HG02642 (cell line): Measurements from ENCODE around the gene FGF3.

Experiments used
- ATAC-seq: cut with Tn5 transposase; IDR thresholded peaks from one replicate; pipeline ENCODE4 v1.9.1; 2021; ENCODE audit warnings: mild to moderate bottlenecking; ENCODE audit not compliant: unreplicated experiment, poor library complexity

Gene FGF3

GRCh38 chr11:69818603-69819441 is at the start of gene FGF3:
Gene FGF3 (minus strand): TSS chr11:69819416. CDS start chr11:69818933, 483 bp downstream.
- no peak for ATAC-seq

GRCh38 chr11:69868871-69869270 is 49.7 kb upstream of the FGF3 start:
- no peak for ATAC-seq

- ATAC-seq = no peak
Observed at GRCh38 chr11:69868006-69868810, 49.0 kb upstream of the FGF3 start.

- no peak for ATAC-seq
Observed at GRCh38 chr11:69867076-69868005, 48.1 kb upstream of the FGF3 start.

- ATAC-seq = no peak
Observed at GRCh38 chr11:69866648-69867047, 47.4 kb upstream of the FGF3 start.

- ATAC-seq = no peak
Observed at GRCh38 chr11:69865707-69866106, 46.5 kb upstream of the FGF3 start.

GRCh38 chr11:69864686-69865661 is 45.8 kb upstream of the FGF3 start:
- no peak for ATAC-seq

- no peak for ATAC-seq
Observed at GRCh38 chr11:69863544-69864200, 44.5 kb upstream of the FGF3 start.

GRCh38 chr11:69862797-69863543 is 43.8 kb upstream of the FGF3 start:
- no peak for ATAC-seq

GRCh38 chr11:69862331-69862771 is 43.1 kb upstream of the FGF3 start:
- ATAC-seq = no peak

- ATAC-seq = no peak
Observed at GRCh38 chr11:69861901-69862300, 42.7 kb upstream of the FGF3 start.

- ATAC-seq = no peak
Observed at GRCh38 chr11:69860796-69861445, 41.7 kb upstream of the FGF3 start.

GRCh38 chr11:69860244-69860643 is 41.0 kb upstream of the FGF3 start:
- no peak for ATAC-seq

- no peak for ATAC-seq
Observed at GRCh38 chr11:69859275-69859934, 40.2 kb upstream of the FGF3 start.

GRCh38 chr11:69855421-69855820 is 36.2 kb upstream of the FGF3 start:
- no peak for ATAC-seq

GRCh38 chr11:69854713-69855112 is 35.5 kb upstream of the FGF3 start:
- no peak for ATAC-seq

- ATAC-seq = no peak
Observed at GRCh38 chr11:69852056-69852455, 32.8 kb upstream of the FGF3 start.
